Activated CD4-positive, alpha-beta T cell treated with anti-CD3 and anti-CD28 coated beads, Interleukin-2, amount 50 U/mL, for 16 hours (primary cell): ENCODE measurements around the gene GPLD1.

Experiments
- DNase-seq: peaks from one replicate; pipeline ENCODE4 v3.0.0-alpha.2; 2020

GPLD1 gene

GRCh38 chr6:24378473-24379097, 110.8 kb downstream of the GPLD1 start:
- peak; percentile 22 for DNase-seq
